K562 (cell line): ENCODE measurements around the gene ITGA11. TPM values are rescaled to one million over a fixed set of nuclear protein-coding genes. Genes with fewer than 3 reads are reported as not detected.
A peak's percentile ranks its signal among the peaks of the same experiment; 100 is the strongest.

Source experiments
- ATAC-seq: fragments of 200-7000 bp; cut with Tn5 transposase; 3 replicates; pipeline ENCODE4 v1.9.1; 2020; ENCODE audit warnings: moderate library complexity
- BruUV-seq: library from RNA; stranded (reverse); fragments of 400-500 nt; replicated peaks from 2 replicates; lab custom pipeline; 2021; lab: Mats Ljungman, UMichigan
- CTCF ChIA-PET: fragments of 300-600 bp; formaldehyde crosslinking; extraction: SDS; loops from one replicate; lab custom pipeline; 2021; ENCODE audit warnings: low intra/inter-chr PET ratio; lab: Yijun Ruan, JAX
- POLR2A ChIA-PET: fragments of 300-600, 350-650 bp; sonication (Branson Sonifier 250); formaldehyde crosslinking; extraction: SDS; loops from one replicate; lab custom pipeline; 2021; ENCODE audit warnings: antibody characterized with exemption, inconsistent platforms; lab: Yijun Ruan, JAX
- DNase-seq, 4 experiments: peaks; one replicate each; pipeline versions ENCODE4 v3.0.0 to v3.0.0-alpha.2; 2011 to 2018; ENCODE audit warnings: low spot score in 3 of 4, mixed read lengths in 3 of 4; ENCODE audit errors: extremely low read depth in 1 of 4
- FAIRE-seq: peaks from 2 replicates; lab custom pipeline; 2011; peaks lifted over from hg19 to GRCh38; lab: Jason Lieb, UNC
- H2AFZ ChIP-seq: 2 replicates; pipeline ENCODE4 v1.6.0; 2011; ENCODE audit warnings: low read depth, low read length, control low read depth, inconsistent platforms
- H3K27ac ChIP-seq: fragments of 200-600 bp; 3 replicates; pipeline ENCODE4 v1.8.0; 2011; ENCODE audit warnings: low read depth, mild to moderate bottlenecking, control low read depth, inconsistent platforms, low read length, moderate library complexity, mixed read lengths; ENCODE audit errors: extremely low read depth
- H3K27me3 ChIP-seq, 2 experiments: fragments of 300-600 bp in 1 of 2; 2 replicates in 1 of 2; 3 replicates in 1 of 2; pipeline versions ENCODE4 v1.6.0 to v1.8.0; 2011; ENCODE audit warnings: inconsistent platforms in 2 of 2, low read length in 2 of 2, mild to moderate bottlenecking in 1 of 2, mixed read lengths in 1 of 2, moderate library complexity in 1 of 2; ENCODE audit not compliant: control insufficient read depth in 2 of 2, insufficient read depth in 2 of 2
- H3K36me3 ChIP-seq: fragments of 300-600 bp; 3 replicates; pipeline ENCODE4 v1.8.0; 2011; ENCODE audit warnings: mild to moderate bottlenecking, low read length, inconsistent platforms; ENCODE audit not compliant: control insufficient read depth, insufficient read depth
- H3K4me1 ChIP-seq, 2 experiments: fragments of 200-600 bp in 1 of 2; replicated peaks in 1 of 2; 2 replicates in 1 of 2; 3 replicates in 1 of 2; pipeline versions ENCODE4 v1.5.1 to v1.8.0; 2011; ENCODE audit warnings: inconsistent platforms in 2 of 2, low read length in 2 of 2, mild to moderate bottlenecking in 1 of 2, mixed read lengths in 1 of 2, moderate library complexity in 1 of 2; ENCODE audit not compliant: control insufficient read depth in 2 of 2, insufficient read depth in 2 of 2
- H3K4me2 ChIP-seq: 2 replicates; pipeline ENCODE4 v1.6.1; 2011; ENCODE audit warnings: low read length, control low read depth, inconsistent platforms, mixed read lengths; ENCODE audit not compliant: insufficient read depth
- H3K4me3 ChIP-seq: fragments of 200-600 bp; sonication (generic), shearing (Covaris generic); 2 replicates; pipeline ENCODE4 v1.5.1; 2016; ENCODE audit warnings: control low read depth, inconsistent platforms
- H3K79me2 ChIP-seq: fragments of 200-600 bp; 3 replicates; pipeline ENCODE4 v1.8.0; 2011; ENCODE audit warnings: low read length, inconsistent platforms; ENCODE audit not compliant: control insufficient read depth, insufficient read depth
- H3K9ac ChIP-seq, 2 experiments: 2 replicates each; pipeline versions ENCODE4 v1.6.0 to v1.6.1; 2011; ENCODE audit warnings: low read depth in 2 of 2, low read length in 2 of 2, control low read depth in 1 of 2, inconsistent platforms in 1 of 2, mild to moderate bottlenecking in 1 of 2, mixed read lengths in 1 of 2; ENCODE audit not compliant: insufficient read depth in 1 of 2
- H3K9me1 ChIP-seq: one replicate; pipeline ENCODE4 v1.6.0; 2011; ENCODE audit warnings: inconsistent platforms, mild to moderate bottlenecking, low read length, moderate library complexity; ENCODE audit not compliant: control insufficient read depth, insufficient read depth
- H3K9me3 ChIP-seq: replicated peaks from 2 replicates; pipeline ENCODE4 v1.5.1; 2011; ENCODE audit warnings: low read depth, low read length, inconsistent platforms; ENCODE audit not compliant: control insufficient read depth, insufficient read depth
- H4K20me1 ChIP-seq: replicated peaks from 2 replicates; pipeline ENCODE4 v1.6.1; 2011; ENCODE audit warnings: low read length, inconsistent platforms, mixed read lengths; ENCODE audit not compliant: control insufficient read depth, insufficient read depth
- EHMT2 ChIP-seq: fragments of 450-650 bp; IDR thresholded peaks from 2 replicates; pipeline ENCODE4 v1.6.1; 2018; ENCODE audit warnings: antibody characterized with exemption
- NFE2 ChIP-seq: IDR thresholded peaks from 2 replicates; pipeline ENCODE4 v1.6.1; 2014; ENCODE audit warnings: antibody characterized with exemption, low read depth
- RBM15 ChIP-seq: fragments of 200-400 bp; formaldehyde crosslinking; IDR thresholded peaks from 2 replicates; pipeline ENCODE4 v1.6.1; 2018; ENCODE audit warnings: mild to moderate bottlenecking, low read length, moderate library complexity; ENCODE audit not compliant: insufficient read depth
- WGBS: fragments of 100-300 bp; shearing (Covaris generic); methylation state at CpG from one replicate; pipeline ENCODE4 v1.1.6; 2016; ENCODE audit warnings: low coverage, mixed read lengths; ENCODE audit not compliant: insufficient coverage; ENCODE audit errors: missing lambda C conversion rate; 5-methylcytosine and 5-hydroxymethylcytosine counted together
- in situ Hi-C: fragments of 300-500 bp; cut with MboI; formaldehyde crosslinking; loops from 4 replicates; pipeline ENCODE4 v1.15.0; 2018; ENCODE audit warnings: inconsistent platforms, mixed read lengths
- intact Hi-C: fragments of 100-400 bp; cut with micrococcal nuclease; formaldehyde crosslinking; loops from 2 replicates; pipeline ENCODE4 v1.14.2; 2022
- polyA plus RNA-seq, 8 experiments: library from polyadenylated mRNA; depleted of rRNA in 4 of 8; stranded (reverse) in 5 of 8; unstranded in 3 of 8; fragments of >200 nt; fragmentation: Nextera tagmentation in 2 of 8; fragmentation: Illumina TruSeq in 1 of 8; extraction: Ambion mirVana in 2 of 8; extraction: Trizol in 1 of 8; gene quantifications; 2 replicates each; pipeline versions ENCODE4 v1.2.1 to v1.2.3, GENCODE V29; 2011 to 2014; ENCODE audit warnings: inconsistent platforms in 1 of 8, missing spikeins in 1 of 8
- total RNA-seq, 7 experiments: library from RNA; depleted of rRNA in 6 of 7; stranded (reverse); fragments of >200 nt in 6 of 7; fragmentation: Illumina TruSeq in 2 of 7; extraction: Trizol in 2 of 7; gene quantifications; 2 replicates each; pipeline versions ENCODE4 v1.2.1 to v1.2.3, GENCODE V29; 2011 to 2021; ENCODE audit warnings: low replicate concordance in 1 of 7
- TF ChIP-seq, protein P1 (sequence below): sonication (generic); formaldehyde crosslinking; IDR thresholded peaks from 2 replicates; pipeline ENCODE4 v1.8.0; 2022; ENCODE audit warnings: mild to moderate bottlenecking, missing genetic modification reagents

ITGA11 gene
- total and polyA plus RNA-seq, 9 of the 15 experiments (the other 6 are each of a cell fraction or from before 2014, with no cell fraction given) = 0.01 TPM; not detected in 8

DNA sequence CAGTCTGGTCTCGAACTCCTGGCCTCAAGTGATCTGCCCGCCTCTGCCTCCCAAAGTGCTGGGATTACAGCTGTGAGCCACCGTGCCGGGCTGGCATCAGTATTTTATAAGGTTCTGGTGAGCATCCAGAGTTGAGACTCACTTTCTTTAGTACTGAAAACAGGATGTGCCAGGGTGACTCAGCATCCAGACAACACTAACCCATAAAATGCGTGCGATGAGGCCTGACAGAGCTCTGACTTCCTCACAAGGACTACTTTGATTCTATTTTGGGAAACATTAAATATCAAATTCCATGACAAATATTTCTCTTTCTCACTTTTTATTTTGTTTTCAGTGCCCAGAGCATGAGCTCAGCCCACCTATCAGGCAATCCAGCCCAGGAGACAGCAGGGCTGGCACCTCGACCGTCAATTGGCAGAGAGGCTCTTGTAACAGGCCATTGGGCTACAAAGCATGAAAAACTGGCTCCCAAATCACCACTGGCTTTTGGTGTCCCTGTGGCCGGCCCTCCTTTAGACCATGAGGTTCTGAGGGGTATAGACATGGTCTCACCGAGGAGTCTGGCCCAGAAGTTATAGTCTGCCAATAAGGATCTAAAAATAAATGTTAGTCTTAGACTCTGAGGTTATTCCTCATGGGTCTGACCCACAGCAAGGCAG is 79.4 kb downstream of the ITGA11 start:
- Histone ChIP-seq H3K36me3 (no peaks in the 10 kb centered on the region), H3K4me3 (no peak overlapping the region), H3K4me1 (no peaks in the 10 kb centered on the region), H3K27ac (no peak overlapping the region), H2AFZ (no peak overlapping the region), H4K20me1 (0 out of 2 replicates have a peak, but pooled peaks cover 5% of the 10 kb centered on the region), H3K9ac (no peak overlapping the region), H3K9me1 (no peaks in the 10 kb centered on the region), H3K4me2 (no peak overlapping the region), H3K79me2 (no peaks in the 10 kb centered on the region), H3K9me3 (no peaks in the 10 kb centered on the region), H3K27me3 (peaks cover 31 to 72% of the 10 kb centered on the region in 2 experiments)
- FAIRE-seq (no peak), DNase-seq (no peak), ATAC-seq (no peak)
- TF ChIP-seq RBM15 = no peak
- TF ChIP-seq, protein P1, sequence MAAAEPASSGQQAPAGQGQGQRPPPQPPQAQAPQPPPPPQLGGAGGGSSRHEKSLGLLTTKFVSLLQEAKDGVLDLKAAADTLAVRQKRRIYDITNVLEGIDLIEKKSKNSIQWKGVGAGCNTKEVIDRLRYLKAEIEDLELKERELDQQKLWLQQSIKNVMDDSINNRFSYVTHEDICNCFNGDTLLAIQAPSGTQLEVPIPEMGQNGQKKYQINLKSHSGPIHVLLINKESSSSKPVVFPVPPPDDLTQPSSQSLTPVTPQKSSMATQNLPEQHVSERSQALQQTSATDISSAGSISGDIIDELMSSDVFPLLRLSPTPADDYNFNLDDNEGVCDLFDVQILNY (CRISPR knock-in tag) = no peak
- TF ChIP-seq EHMT2 = no peak
- peak; percentile 48 for TF ChIP-seq NFE2
- CTCF ChIA-PET = no interaction called here
- WGBS = 15% methylated on average over 10 of the region's 10 CpGs
- in situ Hi-C loops (no loop called here), intact Hi-C loops (no loop called here)
- POLR2A ChIA-PET = interaction anchor here (1.6 to 1.8 kb wide), 2 partner anchors 9 to 19 kb away, joined by 5 read pairs; no protein-coding TSS in a partner anchor
- BruUV-seq = no TSS peak
